Thyroid gland (tissue), 4 donors: Measurements from ENCODE around the gene PDE4B. TPM values are rescaled to one million over a fixed set of nuclear protein-coding genes. Genes with fewer than 3 reads are reported as not detected.

Experiments
- DNase-seq, 2 donors: peaks; one replicate each; pipeline ENCODE4 v3.0.0-alpha.2; 2019
- H3K27ac ChIP-seq, 3 donors: fragments of 200-600 bp; sonication (generic); 1 replicate in 2 of 3; 2 replicates in 1 of 3; pipeline ENCODE4 v1.5.1; 2016 to 2019; ENCODE audit warnings: mild to moderate bottlenecking in 1 of 3, moderate library complexity in 1 of 3
- H3K27me3 ChIP-seq: fragments of 200-600 bp; sonication (generic); one replicate; pipeline ENCODE4 v1.5.1; 2019
- H3K36me3 ChIP-seq, 2 donors: fragments of 200-600 bp; sonication (generic); one replicate each; pipeline ENCODE4 v1.5.1; 2016 to 2019
- H3K4me1 ChIP-seq, 2 donors: fragments of 200-600 bp; sonication (generic); one replicate each; pipeline ENCODE4 v1.5.1; 2017 to 2019
- H3K4me3 ChIP-seq, 3 donors: fragments of 200-600 bp; sonication (generic); replicated peaks in 1 of 3; 1 replicate in 2 of 3; 2 replicates in 1 of 3; pipeline ENCODE4 v1.5.1; 2016; ENCODE audit warnings: mild to moderate bottlenecking in 1 of 3
- H3K9me3 ChIP-seq: fragments of 200-600 bp; sonication (generic); one replicate; pipeline ENCODE4 v1.5.1; 2017
- POLR2A ChIP-seq, 2 donors: fragments of 450-650 bp; IDR thresholded peaks; one replicate each; pipeline ENCODE4 v1.6.1; 2017; ENCODE audit warnings: antibody characterized with exemption in 2 of 2, mild to moderate bottlenecking in 2 of 2, moderate library complexity in 1 of 2
- WGBS, 2 donors: methylation state at CpG; one replicate each; pipeline ENCODE4 v1.1.5; 2017; 5-methylcytosine and 5-hydroxymethylcytosine counted together
- intact Hi-C: fragments of 100-400 bp; cut with DNase I; formaldehyde crosslinking; loops from one replicate; pipeline ENCODE4 v1.15.1; 2023
- total RNA-seq, 4 donors: library from RNA; depleted of rRNA; stranded (reverse); fragments of >200 nt; gene quantifications; one replicate each; pipeline ENCODE4 v1.2.3, GENCODE V29; 2016
- TF ChIP-seq, protein P1 (sequence below), 6 experiments: fragments of 200-600 bp in 3 of 6; fragments of 450-650 bp in 3 of 6; sonication (generic) in 3 of 6; IDR thresholded peaks; one replicate each; pipeline ENCODE4 v1.5.1; 2016 to 2019; ENCODE audit warnings: antibody characterized with exemption in 6 of 6, mild to moderate bottlenecking in 2 of 6, inconsistent platforms in 1 of 6, moderate library complexity in 1 of 6

PDE4B gene
- total RNA-seq, 4 donors from 2014 or later = 9.6 to 21.3 (median 15.0) TPM

DNA sequence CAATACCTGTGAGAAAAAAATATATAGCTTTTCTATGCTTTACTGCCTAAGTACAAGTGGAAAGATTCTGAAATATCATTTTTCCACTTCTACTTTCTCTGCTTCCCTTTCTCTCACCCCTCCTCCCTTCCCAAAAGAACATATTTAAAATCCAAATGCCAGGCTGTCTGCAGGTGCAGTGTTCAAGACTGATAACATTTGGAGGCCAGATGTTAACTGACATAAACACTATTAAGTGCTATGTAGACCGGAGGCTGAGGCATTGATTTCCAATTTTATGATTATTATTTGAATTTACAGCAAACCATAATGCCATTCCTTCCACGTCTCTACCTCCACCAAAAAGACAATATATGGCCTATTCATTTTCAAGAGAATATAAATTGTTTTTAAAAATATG lies 444.3 kb downstream of the PDE4B start:
- intact Hi-C loops = no loop called here
- no peak overlapping the region for H3K4me3 ChIP-seq
- no peaks in the 10 kb centered on the region for H3K4me1 ChIP-seq
- DNase-seq = no peak
- TF ChIP-seq, protein P1, sequence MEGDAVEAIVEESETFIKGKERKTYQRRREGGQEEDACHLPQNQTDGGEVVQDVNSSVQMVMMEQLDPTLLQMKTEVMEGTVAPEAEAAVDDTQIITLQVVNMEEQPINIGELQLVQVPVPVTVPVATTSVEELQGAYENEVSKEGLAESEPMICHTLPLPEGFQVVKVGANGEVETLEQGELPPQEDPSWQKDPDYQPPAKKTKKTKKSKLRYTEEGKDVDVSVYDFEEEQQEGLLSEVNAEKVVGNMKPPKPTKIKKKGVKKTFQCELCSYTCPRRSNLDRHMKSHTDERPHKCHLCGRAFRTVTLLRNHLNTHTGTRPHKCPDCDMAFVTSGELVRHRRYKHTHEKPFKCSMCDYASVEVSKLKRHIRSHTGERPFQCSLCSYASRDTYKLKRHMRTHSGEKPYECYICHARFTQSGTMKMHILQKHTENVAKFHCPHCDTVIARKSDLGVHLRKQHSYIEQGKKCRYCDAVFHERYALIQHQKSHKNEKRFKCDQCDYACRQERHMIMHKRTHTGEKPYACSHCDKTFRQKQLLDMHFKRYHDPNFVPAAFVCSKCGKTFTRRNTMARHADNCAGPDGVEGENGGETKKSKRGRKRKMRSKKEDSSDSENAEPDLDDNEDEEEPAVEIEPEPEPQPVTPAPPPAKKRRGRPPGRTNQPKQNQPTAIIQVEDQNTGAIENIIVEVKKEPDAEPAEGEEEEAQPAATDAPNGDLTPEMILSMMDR (IDR thresholded peaks at IDR 0.05) = no peak
- TF ChIP-seq POLR2A (IDR thresholded peaks at IDR 0.05) = no peak
- H3K27ac ChIP-seq = no peak overlapping the region
- H3K36me3 ChIP-seq = no peaks in the 10 kb centered on the region
- H3K9me3 ChIP-seq = no peaks in the 10 kb centered on the region
- WGBS, 2 donors = 89 to 96% methylated on average over 2 of the region's 2 CpGs
- H3K27me3 ChIP-seq = no peaks in the 10 kb centered on the region

DNA sequence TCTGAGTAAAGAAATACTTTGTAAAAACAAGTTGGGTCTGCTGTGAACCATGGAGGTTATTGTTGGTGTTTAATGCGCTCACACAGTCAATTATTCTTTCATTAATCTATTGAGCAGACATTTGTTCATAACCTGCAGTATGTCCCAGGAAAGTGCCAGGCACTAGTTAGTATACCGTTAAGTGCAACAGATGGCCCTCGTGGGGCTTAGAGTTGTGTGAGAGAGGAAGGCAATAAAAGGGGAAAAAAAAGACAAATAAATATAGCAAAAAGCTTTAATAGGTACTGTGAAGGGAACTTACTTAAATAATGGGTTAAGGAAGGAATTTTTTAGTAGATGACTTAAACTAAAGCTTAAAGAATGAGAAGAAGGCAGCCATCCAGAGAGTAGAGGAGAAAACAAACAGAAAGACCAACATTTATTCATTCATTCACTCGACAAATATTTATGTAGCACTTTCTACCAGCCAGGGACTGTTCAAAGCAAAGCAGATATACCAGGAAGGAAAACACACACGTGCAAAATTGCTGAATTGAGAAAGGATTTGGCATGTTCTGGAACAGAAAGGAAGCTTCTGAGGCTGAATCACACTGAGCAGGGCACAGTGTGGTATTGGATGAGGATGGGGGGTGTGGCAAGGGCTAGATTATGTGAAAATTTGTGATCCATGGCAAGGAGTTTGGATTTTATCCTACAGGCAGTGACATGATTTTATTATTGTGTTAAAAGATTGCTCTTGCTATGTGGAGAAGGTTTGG lies 445.2 kb downstream of the PDE4B start:
- H3K27ac ChIP-seq = no peak overlapping the region
- 72 to 73% methylated on average over 5 of the region's 5 CpGs for WGBS, 2 donors
- TF ChIP-seq, protein P1 (IDR thresholded peaks at IDR 0.05) = no peak
- no peak for TF ChIP-seq POLR2A (IDR thresholded peaks at IDR 0.05)

DNA sequence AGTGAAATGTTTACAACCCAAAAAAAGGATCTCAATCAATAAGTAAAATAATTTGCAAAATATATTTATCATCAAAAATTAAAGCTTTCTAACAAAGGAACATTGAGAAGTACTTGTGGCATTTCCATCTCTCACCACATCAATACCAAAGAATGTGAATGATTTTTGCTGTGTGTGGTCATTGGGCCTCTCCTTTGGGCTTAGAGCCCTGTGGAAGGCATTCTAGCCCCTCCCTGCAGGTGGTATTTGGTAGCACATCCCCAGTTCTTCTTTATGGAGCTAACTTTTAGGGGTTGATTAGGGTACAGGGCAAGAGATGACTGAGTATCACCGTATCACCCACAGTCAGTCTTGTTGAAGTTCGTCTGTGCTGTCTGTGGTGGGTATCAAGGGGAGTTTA lies 447.1 kb downstream of the PDE4B start:
- DNase-seq = no peak
- no peaks in the 10 kb centered on the region for H3K36me3 ChIP-seq
- intact Hi-C loops = no loop called here

More for the DNA sequence above, 445.2 kb downstream of the PDE4B start:
- H3K4me3 ChIP-seq = no peak overlapping the region
- no peaks in the 10 kb centered on the region for H3K9me3 ChIP-seq
- no peaks in the 10 kb centered on the region for H3K4me1 ChIP-seq
- H3K36me3 ChIP-seq = no peaks in the 10 kb centered on the region
- intact Hi-C loops = no loop called here
- no peaks in the 10 kb centered on the region for H3K27me3 ChIP-seq
- no peak for DNase-seq

DNA sequence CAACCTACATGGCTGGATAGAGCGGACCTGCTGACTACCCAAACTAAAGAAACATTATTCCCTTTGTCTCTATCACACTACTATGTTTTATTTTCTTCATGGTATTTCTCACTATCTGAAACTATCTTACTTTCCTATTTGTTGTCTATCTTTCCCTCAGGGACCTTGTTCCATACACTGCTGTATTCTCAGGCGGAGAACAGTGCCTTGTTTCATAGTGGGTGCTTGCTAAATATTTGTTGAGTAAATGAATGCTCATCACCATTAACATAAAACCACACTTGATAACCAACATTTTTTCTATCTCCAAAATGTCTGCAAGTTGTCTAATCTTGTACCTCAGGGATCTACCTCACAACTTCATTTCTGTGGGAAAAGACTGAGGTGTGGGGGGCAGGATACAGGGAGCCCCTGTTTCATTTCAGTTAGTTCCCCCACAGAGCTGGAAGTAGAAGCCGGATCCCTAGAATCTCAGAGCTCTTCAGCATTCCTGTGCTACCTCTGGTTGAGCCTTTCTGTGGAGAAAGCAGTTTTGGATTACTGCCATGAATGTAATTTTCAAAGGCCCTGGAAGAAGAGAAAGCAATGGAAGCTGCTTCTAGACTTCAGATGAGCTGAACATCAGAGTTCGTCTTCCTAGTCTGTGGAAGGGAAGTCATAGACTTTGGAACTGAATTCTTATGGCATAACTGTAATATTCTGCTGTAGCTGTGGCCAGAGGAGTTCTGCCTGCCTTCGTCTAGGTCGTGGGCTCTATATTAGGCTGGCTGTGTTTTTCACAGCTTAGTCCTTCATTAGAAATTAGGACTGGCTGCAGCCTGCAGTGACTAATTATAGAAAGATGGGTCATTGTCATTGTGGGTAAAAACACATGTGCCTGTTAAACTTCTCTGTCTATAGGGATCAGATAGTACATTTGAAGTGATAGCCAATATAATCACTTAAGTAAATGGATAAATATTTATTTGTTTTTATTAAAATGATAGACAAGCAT lies 448.1 kb downstream of the PDE4B start:
- Histone ChIP-seq H3K36me3 (no peaks in the 10 kb centered on the region), H3K9me3 (no peaks in the 10 kb centered on the region), H3K4me3 (no peak overlapping the region), H3K27me3 (no peaks in the 10 kb centered on the region), H3K4me1 (no peaks in the 10 kb centered on the region), H3K27ac (no peak overlapping the region)
- TF ChIP-seq, protein P1 (IDR thresholded peaks at IDR 0.05) = no peak
- TF ChIP-seq POLR2A (IDR thresholded peaks at IDR 0.05) = no peak
- no peak for DNase-seq
- intact Hi-C loops = no loop called here
- 82 to 89% methylated on average over 6 of the region's 6 CpGs for WGBS, 2 donors

More for the DNA sequence above, 447.1 kb downstream of the PDE4B start:
- H3K4me3 ChIP-seq = no peak overlapping the region
- 92 to 97% methylated on average over 2 of the region's 2 CpGs for WGBS, 2 donors
- H3K9me3 ChIP-seq = no peaks in the 10 kb centered on the region
- H3K27ac ChIP-seq = no peak overlapping the region
- no peak for TF ChIP-seq POLR2A (IDR thresholded peaks at IDR 0.05)
- TF ChIP-seq, protein P1 (IDR thresholded peaks at IDR 0.05) = no peak
- H3K4me1 ChIP-seq = no peaks in the 10 kb centered on the region
- no peaks in the 10 kb centered on the region for H3K27me3 ChIP-seq
